ENCODE measurements around the gene ALMS1.
"Not testable (repeated sequence)": the region's sequence is repeated elsewhere in the genome, so short reads cannot be mapped to it uniquely, and the experiment has no call there.

The ALMS1 gene

GRCh38 chr2:73624036-73624435 is 238.4 kb downstream of the ALMS1 start:
- not testable (repeated sequence) for FAIRE-seq

GRCh38 chr2:73624625-73625024 is 239.0 kb downstream of the ALMS1 start:
- FAIRE-seq = not testable (repeated sequence)

DNA sequence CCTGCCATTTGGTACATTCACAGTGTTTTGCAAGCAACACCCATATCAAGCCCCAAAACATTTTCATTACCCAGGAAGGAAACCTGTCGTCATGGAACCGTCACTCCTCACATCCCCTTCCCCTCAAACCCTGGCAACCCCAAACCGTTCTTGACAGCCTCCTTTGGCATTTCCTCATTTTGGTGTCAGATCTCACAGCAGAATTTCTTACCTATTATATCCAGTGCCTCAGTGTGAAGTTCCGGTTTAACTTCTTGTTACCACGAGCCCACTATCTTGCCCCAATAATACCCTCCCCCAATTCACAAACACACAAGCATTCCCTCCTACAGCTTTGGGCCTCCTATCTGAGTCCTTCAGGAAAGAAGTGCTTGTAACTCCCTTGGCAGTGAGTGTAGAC is 240.6 kb downstream of the ALMS1 start:
- FAIRE-seq = not testable (repeated sequence)

DNA sequence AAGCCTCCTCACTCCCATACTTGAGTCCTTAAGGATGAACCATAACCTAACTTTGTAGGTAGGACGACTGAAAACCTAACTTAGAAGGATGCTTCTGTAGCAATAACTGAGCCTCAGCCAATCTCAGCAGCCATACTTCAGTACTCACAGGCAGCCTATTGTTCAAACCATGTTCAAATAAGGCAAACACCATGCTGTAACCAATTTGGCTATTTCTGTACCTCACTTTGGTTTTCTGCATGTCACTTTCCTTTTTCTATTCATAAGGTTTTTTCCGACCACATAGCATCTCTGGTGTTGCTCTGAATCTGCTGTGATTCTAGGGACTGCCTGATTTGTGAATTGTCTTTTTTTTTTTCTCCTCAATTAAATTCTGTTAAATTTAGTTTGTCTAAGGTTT is 242.9 kb downstream of the ALMS1 start:
- FAIRE-seq = not testable (repeated sequence)

GRCh38 chr2:73630662-73631266 is 245.1 kb downstream of the ALMS1 start:
- peak; percentile 87 for FAIRE-seq

DNA sequence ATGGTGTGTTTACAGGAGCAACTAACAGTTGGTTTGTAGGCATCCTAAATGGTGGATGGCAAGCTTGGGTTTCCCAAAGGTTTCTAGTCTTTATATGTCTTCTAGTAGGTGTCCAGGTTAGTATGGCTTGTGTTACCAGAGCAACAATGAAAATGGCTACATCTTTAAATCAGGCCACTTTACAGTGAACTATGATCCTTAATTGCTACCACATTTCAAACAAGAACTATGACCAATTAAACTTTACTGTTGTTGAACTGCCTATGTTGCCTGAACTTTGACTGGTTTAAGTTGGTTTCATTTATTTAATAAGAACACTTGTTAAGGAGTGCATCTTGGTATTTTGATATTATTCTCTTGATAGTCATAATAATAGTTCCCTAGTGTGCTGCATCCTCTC is 251.3 kb downstream of the ALMS1 start:
- FAIRE-seq = not testable (repeated sequence)

DNA sequence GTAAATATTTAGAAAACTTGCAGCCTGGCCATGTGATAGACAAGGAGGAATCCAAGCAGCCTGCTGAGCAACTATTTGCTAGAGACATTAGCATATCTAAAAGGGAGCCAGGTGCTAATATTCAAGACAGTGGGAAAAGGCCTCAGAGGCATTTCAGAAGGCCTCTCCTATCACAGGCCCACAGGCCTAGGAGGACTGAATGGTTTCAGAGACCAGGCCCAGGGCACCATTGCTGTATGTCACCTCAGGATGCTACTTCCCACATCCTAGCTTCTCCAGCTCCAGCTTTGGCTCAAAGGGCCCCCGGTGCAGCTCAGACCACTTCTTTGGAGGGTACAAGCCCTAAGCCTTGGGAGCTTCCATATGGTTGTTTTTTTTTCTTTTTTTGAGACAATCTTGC is 252.8 kb downstream of the ALMS1 start:
- FAIRE-seq = no peak

DNA sequence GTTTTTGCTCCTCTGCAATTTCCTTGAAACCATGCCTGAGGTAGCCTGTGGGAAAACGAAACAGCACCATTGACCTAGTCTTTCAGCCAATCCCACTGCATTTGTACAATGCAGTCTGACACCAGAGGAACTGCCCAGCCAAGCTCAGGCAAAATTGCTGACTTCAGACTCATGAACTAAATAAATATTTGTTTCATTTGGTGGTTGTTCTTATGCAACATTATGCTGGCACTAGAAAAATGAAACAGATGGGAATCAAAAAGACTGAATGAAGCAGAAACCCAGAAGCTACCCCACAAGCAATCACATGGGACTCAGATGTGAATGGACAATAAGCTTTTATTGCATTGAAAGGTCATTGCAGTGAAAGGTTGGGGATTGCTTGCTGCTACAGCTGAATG is 254.9 kb downstream of the ALMS1 start:
- FAIRE-seq = no peak

GRCh38 chr2:73640946-73641766 is 255.5 kb downstream of the ALMS1 start:
- no peak for FAIRE-seq

- FAIRE-seq = no peak
Measured at GRCh38 chr2:73641767-73642062, 256.1 kb downstream of the ALMS1 start.

DNA sequence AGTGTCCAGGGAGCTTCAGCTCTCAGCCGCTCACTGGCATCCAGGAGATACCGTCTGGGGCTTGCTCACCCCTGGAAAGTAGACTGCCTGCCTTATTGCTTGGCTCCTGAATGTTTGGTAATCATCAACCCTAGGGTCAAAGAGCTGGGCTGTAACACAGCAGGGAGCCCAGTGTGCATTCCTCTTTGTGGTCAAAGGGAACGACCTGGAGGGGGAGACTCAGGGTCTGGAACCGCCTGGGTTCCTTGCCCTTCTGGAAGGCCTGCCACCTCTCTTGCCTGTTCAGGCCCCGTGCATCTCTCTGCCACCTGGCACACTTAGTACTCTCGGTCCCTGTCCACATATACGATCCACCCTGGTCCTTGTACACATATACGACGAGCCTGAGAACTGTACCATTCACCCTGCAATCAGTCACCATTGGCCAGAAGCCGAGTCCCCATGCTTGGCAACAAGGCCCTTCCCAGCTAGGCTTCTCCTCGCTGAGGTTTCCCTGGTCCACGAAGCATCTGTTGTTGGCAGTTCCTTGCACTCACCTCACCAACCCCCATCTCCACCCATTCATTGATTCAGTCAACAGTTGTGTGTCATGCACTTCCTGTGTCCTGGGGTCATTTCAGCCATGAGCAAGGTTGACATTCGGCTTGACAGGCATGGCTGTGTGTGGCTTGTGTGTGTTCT is 256.8 kb downstream of the ALMS1 start, which contains the start of gene NAT8:
Gene NAT8, minus strand, starts transcription at position 85 of the 681 bp plus-strand sequence. CDS start 794 bp downstream, outside the sequence.
- no peak for FAIRE-seq

DNA sequence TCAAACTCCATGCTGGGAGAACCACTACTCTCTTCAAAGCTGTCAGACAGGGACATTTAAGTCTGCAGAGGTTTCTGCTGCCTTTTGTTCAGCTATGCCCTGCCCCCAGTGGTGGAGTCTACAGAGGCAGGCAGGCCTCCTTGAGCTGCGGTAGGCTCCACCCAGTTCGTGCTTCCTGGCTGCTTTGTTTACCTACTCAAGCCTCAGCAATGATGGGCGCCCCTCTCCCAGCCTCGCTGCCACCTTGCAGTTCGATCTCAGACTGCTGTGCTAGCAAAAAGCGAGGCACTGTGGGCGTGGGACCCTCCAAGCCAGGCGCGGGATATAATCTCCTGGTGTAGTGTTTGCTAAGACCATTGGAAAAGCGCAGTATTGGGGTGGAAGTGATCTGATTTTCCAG is 262.1 kb downstream of the ALMS1 start:
- FAIRE-seq = not testable (repeated sequence)

DNA sequence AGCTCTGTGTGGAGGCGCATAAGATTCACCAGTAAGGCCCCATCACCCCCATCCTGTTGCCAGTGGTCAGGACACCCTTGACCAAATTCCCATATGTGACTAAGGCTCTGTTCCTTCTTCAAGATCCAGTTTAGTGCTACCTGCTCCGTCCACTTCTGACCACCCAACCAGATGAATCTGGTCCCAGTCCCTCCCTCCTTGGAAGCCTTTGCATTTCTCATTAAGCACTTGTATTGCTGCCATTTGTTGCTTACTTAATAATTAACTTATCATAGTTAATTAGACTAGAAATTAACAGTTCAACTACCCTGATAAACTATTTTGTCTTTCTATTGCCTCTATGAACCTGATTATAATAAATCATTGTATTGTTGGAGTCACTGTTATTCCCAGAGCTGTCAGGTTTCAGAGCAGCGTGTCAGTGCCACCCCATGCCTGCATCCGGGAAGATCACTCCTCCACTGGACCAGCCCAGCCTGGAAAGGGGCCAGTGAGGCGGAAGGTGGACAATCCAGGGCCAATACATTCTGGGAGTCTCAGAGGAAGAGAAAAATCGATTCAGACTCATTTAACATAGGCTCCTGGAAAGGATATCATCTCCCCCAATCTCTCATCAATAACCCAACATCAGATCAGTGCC is 266.1 kb downstream of the ALMS1 start:
- no peak for FAIRE-seq

GRCh38 chr2:73652348-73652747 is 266.7 kb downstream of the ALMS1 start:
- no peak for FAIRE-seq

DNA sequence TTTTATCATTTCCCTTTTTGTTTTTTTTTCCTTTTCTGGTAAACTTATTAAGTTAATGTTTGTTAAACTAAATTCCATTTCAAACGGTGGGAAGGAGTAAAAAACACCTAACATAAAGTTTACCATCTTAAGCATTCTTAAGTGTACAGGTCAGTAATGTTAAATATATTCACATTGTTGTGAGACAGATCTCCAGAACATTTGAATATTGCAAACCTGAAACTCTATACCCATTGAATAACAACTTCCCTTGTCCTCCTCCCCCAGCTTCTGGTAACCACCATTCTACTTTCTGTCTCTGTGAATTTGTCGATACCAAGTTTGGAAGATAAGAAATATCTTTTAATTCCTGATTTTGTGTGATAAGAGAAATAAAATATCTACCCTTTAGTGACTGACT is 268.5 kb downstream of the ALMS1 start:
- FAIRE-seq = no peak

Measured in TTC549 (cell line).